Breast epithelium (tissue), 4 donors: ENCODE data around the gene ANKRD34B. TPM values are rescaled to one million over a fixed set of nuclear protein-coding genes. Genes with fewer than 3 reads are reported as not detected.

Experiments
- DNase-seq, 2 donors: peaks; one replicate each; pipeline ENCODE4 v3.0.0-alpha.2; 2019; ENCODE audit warnings: low spot score in 2 of 2
- H3K27ac ChIP-seq, 2 donors: fragments of 200-600 bp; sonication (generic) in 1 of 2; one replicate each; pipeline ENCODE4 v1.5.1; 2016 to 2019; ENCODE audit warnings: mild to moderate bottlenecking in 1 of 2
- H3K27me3 ChIP-seq, 2 donors: fragments of 200-600 bp; sonication (generic) in 1 of 2; one replicate each; pipeline versions ENCODE4 v1.5.1 to v1.6.0; 2017 to 2019; ENCODE audit warnings: control low read depth in 1 of 2, mild to moderate bottlenecking in 1 of 2
- H3K36me3 ChIP-seq: fragments of 200-600 bp; one replicate; pipeline ENCODE4 v1.5.1; 2019
- H3K4me1 ChIP-seq, 2 donors: fragments of 200-600 bp; sonication (generic); one replicate each; pipeline ENCODE4 v1.5.1; 2016 to 2019; ENCODE audit warnings: control low read depth in 1 of 2
- H3K4me3 ChIP-seq, 3 donors: fragments of 200-600 bp; sonication (generic); 1 replicate in 2 of 3; 2 replicates in 1 of 3; pipeline ENCODE4 v1.5.1; 2016 to 2019; ENCODE audit warnings: mild to moderate bottlenecking in 3 of 3, moderate library complexity in 2 of 3
- H3K9me3 ChIP-seq, 2 donors: fragments of 200-600 bp; sonication (generic) in 1 of 2; one replicate each; pipeline ENCODE4 v1.5.1; 2016 to 2019; ENCODE audit warnings: control low read depth in 1 of 2
- CTCF ChIP-seq, 3 donors: fragments of 450-650 bp; IDR thresholded peaks; one replicate each; pipeline ENCODE4 v1.5.1; 2016 to 2017; ENCODE audit warnings: antibody characterized with exemption in 3 of 3, mild to moderate bottlenecking in 3 of 3, moderate library complexity in 3 of 3
- POLR2A ChIP-seq: fragments of 450-650 bp; IDR thresholded peaks from one replicate; pipeline ENCODE4 v1.6.1; 2016; ENCODE audit warnings: antibody characterized with exemption, mild to moderate bottlenecking, moderate library complexity
- POLR2AphosphoS5 ChIP-seq, 3 donors: sonication (generic); formaldehyde crosslinking; IDR thresholded peaks; one replicate each; pipeline ENCODE4 v1.6.1; 2017; ENCODE audit warnings: antibody characterized with exemption in 3 of 3
- intact Hi-C: fragments of 100-400 bp; cut with DNase I; formaldehyde crosslinking; loops from one replicate; pipeline ENCODE4 v1.15.1; 2023; ENCODE audit warnings: low total_unique reads
- total RNA-seq, 3 donors: library from RNA; depleted of rRNA; stranded (reverse); fragments of >200 nt; gene quantifications; one replicate each; pipeline ENCODE4 v1.1.0, GENCODE V29; 2016

Gene ANKRD34B
- total RNA-seq, 3 donors from 2014 or later: not detected

GRCh38 chr5:80516826-80517225 lies 53.3 kb downstream of the ANKRD34B start:
- TF ChIP-seq POLR2AphosphoS5 (IDR thresholded peaks at IDR 0.05) (no peak), CTCF (IDR thresholded peaks at IDR 0.05) (no peak), POLR2A (no peak)
- Histone ChIP-seq H3K27me3 (no peaks in the 10 kb centered on the region), H3K9me3 (no peaks in the 10 kb centered on the region), H3K27ac (no peak overlapping the region), H3K36me3 (no peaks in the 10 kb centered on the region), H3K4me3 (no peak overlapping the region), H3K4me1 (no peaks in the 10 kb centered on the region)
- no peak for DNase-seq
- intact Hi-C loops: loop anchor here (5.0 kb wide), 1 partner anchor 580 kb away; no protein-coding TSS in a partner anchor

GRCh38 chr5:80509362-80509761 lies 60.7 kb downstream of the ANKRD34B start:
- intact Hi-C loops: no loop called here
- H3K27ac ChIP-seq: no peak overlapping the region
- no peaks in the 10 kb centered on the region for H3K36me3 ChIP-seq
- no peaks in the 10 kb centered on the region for H3K9me3 ChIP-seq
- H3K27me3 ChIP-seq: no peaks in the 10 kb centered on the region
- H3K4me1 ChIP-seq: no peaks in the 10 kb centered on the region
- H3K4me3 ChIP-seq: no peak overlapping the region
- TF ChIP-seq POLR2A (no peak), POLR2AphosphoS5 (IDR thresholded peaks at IDR 0.05) (no peak), CTCF (IDR thresholded peaks at IDR 0.05) (no peak)
- DNase-seq: no peak

- H3K36me3 ChIP-seq: no peaks in the 10 kb centered on the region
- no peak for DNase-seq
- intact Hi-C loops: no loop called here
- no peaks in the 10 kb centered on the region for H3K4me1 ChIP-seq
- TF ChIP-seq POLR2AphosphoS5 (IDR thresholded peaks at IDR 0.05) (no peak), CTCF (IDR thresholded peaks at IDR 0.05) (no peak), POLR2A (no peak)
- no peaks in the 10 kb centered on the region for H3K27me3 ChIP-seq
- H3K27ac ChIP-seq: no peak overlapping the region
- H3K9me3 ChIP-seq: no peaks in the 10 kb centered on the region
- no peak overlapping the region for H3K4me3 ChIP-seq
Measured at GRCh38 chr5:80508844-80509243, 61.2 kb downstream of the ANKRD34B start.

- no peaks in the 10 kb centered on the region for H3K9me3 ChIP-seq
- no peaks in the 10 kb centered on the region for H3K4me1 ChIP-seq
- TF ChIP-seq CTCF (IDR thresholded peaks at IDR 0.05) (no peak), POLR2A (no peak), POLR2AphosphoS5 (IDR thresholded peaks at IDR 0.05) (no peak)
- H3K4me3 ChIP-seq: no peak overlapping the region
- H3K36me3 ChIP-seq: no peaks in the 10 kb centered on the region
- H3K27ac ChIP-seq: no peak overlapping the region
- no peak for DNase-seq
- intact Hi-C loops: loop anchor here (2.0 kb wide), 1 partner anchor 63 kb away; the partner anchor contains the start of gene ANKRD34B
- H3K27me3 ChIP-seq: no peaks in the 10 kb centered on the region
Measured at GRCh38 chr5:80507663-80508062, 62.4 kb downstream of the ANKRD34B start.

Other genes with a start within 250 kb of the ANKRD34B start
- 10 to 100 TPM; 28.0 to 61.9 (median 50.5) TPM for gene ZFYVE16, start 162.2 kb downstream of the ANKRD34B start, total RNA-seq
- gene FAM151B, start 82.2 kb downstream of the ANKRD34B start, total RNA-seq: 1 to 10 TPM; 2.7 to 7.3 (median 5.2) TPM
- gene MSH3, start 84.4 kb upstream of the ANKRD34B start, total RNA-seq: 10 to 100 TPM; 20.0 to 21.4 (median 21.3) TPM
- gene DHFR, start 84.7 kb upstream of the ANKRD34B start, total RNA-seq: 10 to 100 TPM in 2 of 3 donors, 1 to 10 TPM in 1; 6.9 to 22.4 (median 10.8) TPM